ENCODE results near the gene HHLA2.

HHLA2 gene

GRCh38 chr3:108301695-108302404, 5.5 kb downstream of the HHLA2 start:
- no peak for DNase-seq

- no peak for DNase-seq
These were observed 6.2 kb downstream of the HHLA2 start for GRCh38 chr3:108302570-108302969.

- no peak for DNase-seq
These were observed 9.3 kb downstream of the HHLA2 start for GRCh38 chr3:108305484-108306172.

GRCh38 chr3:108311797-108312196, 15.4 kb downstream of the HHLA2 start:
- no peak for DNase-seq

- no peak for DNase-seq
These were observed 16.3 kb downstream of the HHLA2 start for GRCh38 chr3:108312656-108313055.

- DNase-seq: no peak
These were observed 19.5 kb downstream of the HHLA2 start for GRCh38 chr3:108315767-108316301.

GRCh38 chr3:108319428-108320082, 23.2 kb downstream of the HHLA2 start:
- DNase-seq: peak; percentile 32

GRCh38 chr3:108320746-108321350, 24.5 kb downstream of the HHLA2 start:
- DNase-seq: no peak

GRCh38 chr3:108322352-108322751, 26.0 kb downstream of the HHLA2 start:
- no peak for DNase-seq

- DNase-seq: no peak
These were observed 27.8 kb downstream of the HHLA2 start for GRCh38 chr3:108324177-108324576.

- DNase-seq: no peak
These were observed 30.8 kb downstream of the HHLA2 start for GRCh38 chr3:108327168-108327567.

GRCh38 chr3:108328821-108329486, 32.6 kb downstream of the HHLA2 start:
- DNase-seq: no peak

GRCh38 chr3:108329508-108329907, 33.2 kb downstream of the HHLA2 start:
- no peak for DNase-seq

GRCh38 chr3:108329947-108330346, 33.6 kb downstream of the HHLA2 start:
- DNase-seq: no peak

- DNase-seq: no peak
These were observed 35.4 kb downstream of the HHLA2 start for GRCh38 chr3:108331792-108332191.

GRCh38 chr3:108333961-108334360, 37.6 kb downstream of the HHLA2 start:
- DNase-seq: no peak

GRCh38 chr3:108334701-108335100, 38.4 kb downstream of the HHLA2 start:
- no peak for DNase-seq

GRCh38 chr3:108338901-108339545, 42.7 kb downstream of the HHLA2 start:
- DNase-seq: no peak

- DNase-seq: no peak
These were observed 45.6 kb downstream of the HHLA2 start for GRCh38 chr3:108341911-108342310.

- no peak for DNase-seq
These were observed 46.6 kb downstream of the HHLA2 start for GRCh38 chr3:108342837-108343486.

- DNase-seq: no peak
These were observed 47.1 kb downstream of the HHLA2 start for GRCh38 chr3:108343491-108343890.
